ENCODE measurements around the gene LMF1.

LMF1 gene

GRCh38 chr16:921321-921905, 49.4 kb downstream of the LMF1 start:
- TF ChIP-seq CTCF (IDR thresholded peaks at IDR 0.05; ENCODE audit: borderline replicate concordance, insufficient read depth, low read depth, low read length): no peak
- no peak overlapping the region for H3K4me3 ChIP-seq (ENCODE audit: low read depth, low read length)

- no peak overlapping the region for H3K4me3 ChIP-seq (ENCODE audit: low read depth, low read length)
- TF ChIP-seq CTCF (IDR thresholded peaks at IDR 0.05; ENCODE audit: borderline replicate concordance, insufficient read depth, low read depth, low read length): no peak
Measured at GRCh38 chr16:920717-921116, 50.1 kb downstream of the LMF1 start.

GRCh38 chr16:920051-920681, 50.6 kb downstream of the LMF1 start:
- no peak for TF ChIP-seq CTCF (IDR thresholded peaks at IDR 0.05; ENCODE audit: borderline replicate concordance, insufficient read depth, low read depth, low read length)

GRCh38 chr16:919658-920050, 51.1 kb downstream of the LMF1 start:
- no peak for TF ChIP-seq CTCF (IDR thresholded peaks at IDR 0.05; ENCODE audit: borderline replicate concordance, insufficient read depth, low read depth, low read length)

More at GRCh38 chr16:920051-920681, 50.6 kb downstream of the LMF1 start:
- no peak overlapping the region for H3K4me3 ChIP-seq (ENCODE audit: low read depth, low read length)

GRCh38 chr16:918741-919657, 51.8 kb downstream of the LMF1 start:
- TF ChIP-seq CTCF (IDR thresholded peaks at IDR 0.05; ENCODE audit: borderline replicate concordance, insufficient read depth, low read depth, low read length): no peak

More at GRCh38 chr16:919658-920050, 51.1 kb downstream of the LMF1 start:
- H3K4me3 ChIP-seq (ENCODE audit: low read depth, low read length): no peak overlapping the region

GRCh38 chr16:918068-918467, 52.7 kb downstream of the LMF1 start:
- no peak for TF ChIP-seq CTCF (IDR thresholded peaks at IDR 0.05; ENCODE audit: borderline replicate concordance, insufficient read depth, low read depth, low read length)
- H3K4me3 ChIP-seq (ENCODE audit: low read depth, low read length): no peak overlapping the region

More at GRCh38 chr16:918741-919657, 51.8 kb downstream of the LMF1 start:
- no peak overlapping the region for H3K4me3 ChIP-seq (ENCODE audit: low read depth, low read length)

Data from GM12875 (cell line).